HG03139 (cell line): ENCODE data around the gene LRP1B.
"Not testable (repeated sequence)": the region's sequence is repeated elsewhere in the genome, so short reads cannot be mapped to it uniquely, and the experiment has no call there.

Experiments used
- ATAC-seq: cut with Tn5 transposase; IDR thresholded peaks from one replicate; pipeline ENCODE4 v1.9.1; 2021; ENCODE audit not compliant: unreplicated experiment

LRP1B gene

DNA sequence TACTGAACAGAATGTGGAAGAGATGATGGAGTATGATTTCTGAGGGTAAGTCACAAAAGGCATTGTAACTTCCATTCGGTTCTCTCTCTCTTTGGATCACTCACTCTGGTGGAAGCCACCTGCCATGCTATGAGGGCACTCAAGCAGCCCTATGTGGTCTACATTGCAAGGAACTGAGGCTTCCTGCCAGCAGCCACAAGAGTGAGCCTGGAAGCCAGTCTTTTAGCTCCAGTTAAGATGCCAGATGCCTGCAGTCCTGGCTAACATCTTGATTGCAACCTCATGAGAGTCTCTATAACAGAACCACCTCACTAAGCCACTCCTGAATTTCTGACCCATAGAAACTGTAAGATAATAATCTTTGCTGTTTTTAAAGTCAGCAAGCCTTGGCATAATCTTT lies 935.7 kb downstream of the LRP1B start:
- ATAC-seq, result no peak

- no peak for ATAC-seq
These were observed 943.8 kb downstream of the LRP1B start for GRCh38 chr2:141187075-141187439.

GRCh38 chr2:141186413-141187074 lies 944.3 kb downstream of the LRP1B start:
- ATAC-seq, result no peak

DNA sequence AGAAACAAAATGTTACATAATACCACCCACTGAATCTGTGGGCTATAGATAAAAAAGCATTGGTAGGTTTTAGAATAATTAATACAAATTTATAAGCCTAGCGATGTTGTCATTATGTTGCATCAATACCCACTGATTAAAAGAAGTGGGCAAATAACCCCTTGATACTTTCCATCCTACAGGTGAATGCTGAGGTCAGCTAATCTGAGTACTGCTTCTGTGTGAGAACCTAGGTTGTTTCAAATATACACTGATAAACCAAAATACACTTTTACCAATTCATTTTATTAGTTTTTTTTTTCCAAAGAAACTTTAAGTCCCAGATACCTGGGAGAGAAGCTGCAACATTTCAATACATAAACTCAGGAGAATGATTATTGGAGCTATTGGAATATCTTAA lies 948.6 kb downstream of the LRP1B start:
- ATAC-seq, result no peak

DNA sequence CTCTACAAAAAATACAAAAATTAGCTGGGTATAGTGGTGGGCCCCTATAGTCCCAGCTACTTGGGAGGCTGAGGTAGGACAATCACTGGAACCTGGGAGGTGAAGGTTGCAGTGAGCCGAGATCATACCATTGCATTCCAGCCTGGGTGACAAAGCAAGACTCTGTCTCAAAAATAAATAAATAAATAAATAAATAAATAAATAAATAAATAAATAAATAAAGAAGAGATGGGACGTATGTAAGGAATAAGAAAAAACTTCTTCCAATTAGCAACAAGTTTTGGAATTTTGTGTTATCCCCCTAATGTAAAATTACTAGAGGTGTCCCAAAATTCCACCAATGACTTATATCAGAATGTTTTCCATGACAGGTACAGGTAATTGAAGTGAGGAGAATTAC lies 961.7 kb downstream of the LRP1B start:
- ATAC-seq, result not testable (repeated sequence)

GRCh38 chr2:141162314-141162713 lies 968.5 kb downstream of the LRP1B start:
- ATAC-seq, result no peak

GRCh38 chr2:141151611-141152286 lies 979.1 kb downstream of the LRP1B start:
- no peak for ATAC-seq

- no peak for ATAC-seq
These were observed 988.8 kb downstream of the LRP1B start for GRCh38 chr2:141142025-141142424.

DNA sequence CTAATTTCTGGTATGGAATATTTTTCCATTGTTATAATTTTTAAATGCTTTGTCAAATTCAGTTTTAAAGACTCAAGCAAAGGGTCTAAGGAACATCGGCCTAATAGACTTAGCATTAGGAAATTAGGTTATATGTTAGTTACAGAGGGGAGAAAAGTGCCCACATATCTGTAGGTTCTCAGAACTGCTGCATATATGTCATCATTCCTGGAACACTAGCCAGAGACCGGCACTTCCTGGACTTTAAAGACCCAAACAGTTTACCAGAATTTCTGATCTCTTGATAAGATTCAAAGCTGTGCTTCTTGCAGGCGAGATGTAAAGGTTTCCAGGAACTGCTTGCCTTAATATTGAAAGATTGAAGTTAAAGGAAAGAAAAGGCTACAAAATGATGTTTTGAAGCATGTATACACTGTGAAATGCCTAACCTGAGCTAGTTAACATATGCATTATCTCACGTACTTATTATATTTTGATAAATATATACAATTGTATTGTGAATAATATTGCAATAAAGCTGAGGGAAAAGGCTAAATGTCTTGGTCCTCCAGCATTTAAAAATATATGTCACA lies 993.6 kb downstream of the LRP1B start:
- no peak for ATAC-seq

DNA sequence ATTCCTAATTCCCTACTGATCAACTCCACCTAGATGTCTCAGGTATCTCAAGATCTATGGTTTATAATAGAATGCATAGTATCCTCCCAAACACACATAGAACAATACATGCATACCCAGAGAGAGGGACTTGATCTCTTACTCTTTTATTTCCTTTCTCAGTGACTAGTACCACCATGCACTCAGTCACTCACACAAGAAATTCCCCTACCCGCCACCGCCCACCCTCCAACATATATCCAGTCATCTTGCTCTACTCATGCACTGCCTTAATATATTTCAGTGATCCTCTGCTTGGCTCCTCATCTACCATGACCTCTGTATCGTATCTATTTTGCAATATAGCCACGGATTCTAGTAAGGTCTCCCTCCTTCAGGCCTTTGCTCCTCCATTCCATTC lies 996.9 kb downstream of the LRP1B start:
- ATAC-seq, result no peak

DNA sequence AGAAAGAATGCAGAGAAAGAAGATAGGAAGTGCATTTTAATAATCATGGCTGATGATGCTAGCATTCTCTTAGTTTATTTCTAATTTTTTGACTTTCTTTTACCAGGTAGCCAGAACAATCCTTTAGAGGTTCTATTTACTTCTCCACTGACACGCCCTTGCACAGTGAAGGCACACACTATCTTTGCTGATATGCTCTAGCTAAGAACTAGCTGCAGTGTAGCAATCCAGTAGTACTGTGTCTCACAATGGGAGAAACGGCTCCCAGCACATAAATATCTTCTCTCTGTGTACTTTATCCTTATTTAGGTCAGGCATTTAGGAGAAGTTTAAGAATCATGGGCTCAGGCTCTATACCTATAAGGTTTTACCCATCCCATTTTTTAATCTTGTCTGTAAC lies 1005.4 kb downstream of the LRP1B start:
- ATAC-seq, result no peak

DNA sequence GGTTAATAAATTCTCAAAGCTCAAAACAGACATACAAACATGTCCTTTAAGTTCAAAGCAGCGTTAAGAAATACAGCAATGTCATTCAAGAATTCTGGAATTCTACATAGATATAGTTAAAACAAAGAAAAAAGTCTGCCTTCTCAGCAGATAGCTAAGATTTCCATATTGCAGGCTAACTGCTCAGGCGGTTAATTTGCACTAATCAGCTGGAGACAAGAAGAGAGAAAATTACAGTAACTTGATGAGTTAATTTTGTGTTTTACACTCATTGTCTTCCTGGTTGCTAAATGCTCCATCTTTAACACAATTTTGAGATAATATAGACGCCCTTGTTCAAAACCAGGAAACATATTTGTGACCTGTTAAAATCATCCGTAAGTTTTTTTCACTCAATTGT lies 1012.0 kb downstream of the LRP1B start:
- ATAC-seq, result no peak

DNA sequence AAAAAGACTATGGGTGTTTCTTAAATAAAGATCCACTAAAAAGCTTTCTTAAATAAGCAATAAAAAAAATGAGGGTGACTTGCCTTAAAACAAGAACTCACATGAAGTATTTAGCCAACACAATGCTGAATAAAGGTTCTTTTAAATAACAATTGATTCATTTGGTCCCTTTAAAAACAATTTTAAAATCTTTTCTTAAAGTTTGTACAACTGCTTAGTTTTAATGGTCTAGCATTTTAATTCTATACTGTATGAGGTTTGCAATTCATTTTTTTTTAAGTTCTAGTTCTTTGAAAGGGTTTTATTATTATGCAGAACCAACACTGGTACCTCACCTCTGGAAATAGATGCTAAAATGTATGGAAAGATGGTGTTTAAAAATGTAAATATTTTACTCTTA lies 1017.5 kb downstream of the LRP1B start:
- ATAC-seq, result no peak

DNA sequence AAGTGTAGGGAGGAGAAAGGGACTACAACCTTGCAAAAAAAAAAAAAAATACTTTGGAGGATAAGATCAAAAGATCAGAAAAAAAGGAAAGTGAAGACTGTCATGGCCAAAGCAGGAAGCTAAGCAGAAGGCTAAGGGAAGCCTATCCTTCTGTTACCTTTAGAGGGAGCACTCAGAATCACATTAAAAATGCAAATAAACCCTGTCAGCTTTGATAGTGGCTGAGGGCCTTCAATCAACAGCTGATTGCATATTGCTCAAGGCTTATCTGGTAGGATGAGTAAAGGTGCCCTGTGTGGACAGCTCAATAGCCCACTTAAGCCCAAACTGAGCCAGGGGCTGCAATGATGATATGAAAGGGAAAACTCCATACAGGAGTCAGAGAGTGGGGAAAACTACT lies 1021.2 kb downstream of the LRP1B start:
- no peak for ATAC-seq

DNA sequence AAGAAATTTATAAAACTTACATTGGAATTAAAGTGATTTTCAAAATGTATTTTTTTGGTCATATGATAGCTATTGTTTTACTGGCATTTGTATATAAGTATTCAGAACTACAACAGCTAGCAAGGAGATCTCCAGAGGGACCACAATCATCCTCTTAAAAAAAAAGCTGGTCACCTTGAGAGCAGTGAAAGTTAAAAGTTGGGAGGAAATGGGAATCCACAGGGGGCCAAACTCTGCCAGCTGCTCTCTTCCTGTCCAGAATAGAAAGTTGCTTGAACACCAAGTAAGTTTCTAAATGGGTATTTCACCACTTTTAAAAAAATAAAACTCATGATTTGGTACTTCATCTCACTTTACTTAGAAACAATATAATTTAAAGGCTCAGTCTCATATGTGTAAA lies 1025.1 kb downstream of the LRP1B start:
- ATAC-seq, result no peak

GRCh38 chr2:141103216-141103615 lies 1027.6 kb downstream of the LRP1B start:
- no peak for ATAC-seq

GRCh38 chr2:141079231-141079630 lies 1051.6 kb downstream of the LRP1B start:
- ATAC-seq, result no peak

- ATAC-seq, result no peak
These were observed 1055.1 kb downstream of the LRP1B start for GRCh38 chr2:141075753-141076152.

DNA sequence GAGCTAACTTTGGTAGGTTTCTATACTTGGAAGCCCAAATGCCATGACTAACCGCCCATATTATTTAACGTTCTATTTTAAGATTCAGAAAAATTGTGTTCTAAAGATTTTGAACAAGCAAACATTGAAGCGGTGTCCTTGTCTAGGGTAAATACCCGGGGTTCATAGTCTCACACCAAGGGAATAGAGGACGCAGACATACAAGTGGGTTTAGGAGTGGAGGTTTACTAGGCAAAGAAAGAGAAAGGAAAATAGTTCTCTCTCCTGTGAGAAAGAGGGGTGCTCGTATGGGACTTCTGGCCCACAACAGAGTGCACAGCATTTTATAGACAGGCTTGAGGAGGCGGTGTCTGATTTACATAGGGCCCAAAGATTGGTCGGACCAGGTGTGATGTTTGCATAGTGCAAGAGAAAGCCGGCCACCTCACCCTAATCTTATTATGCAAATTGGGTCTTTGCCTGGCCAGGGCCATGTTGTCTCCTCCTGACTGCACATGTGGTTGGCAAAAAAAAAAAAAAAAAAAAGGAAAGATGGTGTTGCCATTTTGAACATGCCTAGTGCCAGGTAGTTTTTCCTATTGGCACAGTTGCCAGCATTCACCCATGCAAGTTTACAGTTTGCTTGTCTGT lies 1062.6 kb downstream of the LRP1B start:
- ATAC-seq, result no peak

DNA sequence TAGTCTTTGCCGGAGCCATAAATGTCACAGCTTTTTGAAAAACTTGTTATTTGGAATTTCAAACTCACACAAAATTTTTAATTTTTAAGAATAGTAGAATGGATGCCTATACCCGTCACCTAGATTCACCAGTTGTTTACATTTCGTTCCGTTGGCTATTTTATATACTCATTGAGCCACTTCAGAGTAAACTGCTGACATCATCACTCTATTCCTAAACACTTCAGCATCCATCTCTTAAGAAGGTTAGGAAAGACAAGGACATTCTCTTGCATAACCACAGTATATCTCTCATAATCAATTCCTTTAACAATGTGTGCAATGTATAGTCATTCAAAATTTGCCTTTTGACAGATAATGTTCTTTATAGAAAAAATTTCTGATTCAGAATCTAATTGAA lies 1065.8 kb downstream of the LRP1B start:
- ATAC-seq, result no peak

GRCh38 chr2:141063406-141063805 lies 1067.4 kb downstream of the LRP1B start:
- ATAC-seq, result no peak

DNA sequence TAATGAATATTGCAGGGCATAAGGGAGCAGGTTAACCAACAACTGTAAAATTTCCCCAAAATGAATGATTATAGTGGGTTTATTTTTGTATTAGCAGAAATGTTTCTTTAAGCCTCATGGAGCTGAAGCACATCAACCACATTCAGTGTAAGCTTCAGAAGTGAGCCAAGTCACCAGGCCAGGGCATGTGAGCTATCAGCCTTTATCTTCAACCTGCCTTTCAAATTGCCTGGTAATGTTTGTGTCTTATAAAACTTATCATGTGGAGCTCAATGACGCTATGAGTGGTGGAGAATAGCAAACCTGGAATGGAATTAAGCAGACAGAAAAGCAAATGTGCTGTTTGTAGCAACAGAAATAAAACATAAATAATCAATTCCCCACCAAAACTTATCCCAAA lies 1068.4 kb downstream of the LRP1B start:
- no peak for ATAC-seq
